Naive thymus-derived CD8-positive, alpha-beta T cell (primary cell): ENCODE measurements around the gene SORD. TPM values are rescaled to one million over a fixed set of nuclear protein-coding genes. Genes with fewer than 3 reads are reported as not detected.
A peak's percentile ranks its signal among the peaks of the same experiment; 100 is the strongest.

Experiments
- ATAC-seq, 2 donors: fragments of 150-1000 bp; cut with Tn5 transposase in 1 of 2; sonication (Bioruptor Pico), chemical (Tn5 transposase) in 1 of 2; 1 replicate in 1 of 2; 2 replicates in 1 of 2; pipeline ENCODE4 v1.10.0; 2021; ENCODE audit warnings: mild to moderate bottlenecking in 2 of 2, moderate library complexity in 2 of 2
- POLR2A ChIA-PET: fragments of 350-600 bp; sonication (Branson Sonifier 250); formaldehyde crosslinking; loops from one replicate; lab custom pipeline; 2021; ENCODE audit warnings: antibody characterized with exemption; lab: Charles Lee
- DNase-seq, 10 donors: peaks; one replicate each; pipeline versions ENCODE4 v3.0.0 to v3.0.0-alpha.2; 2020 to 2022
- H3K27ac Mint-ChIP-seq, 10 donors: one replicate each; pipeline ENCODE4 v1.8.0; 2020 to 2022; ENCODE audit warnings: mild to moderate bottlenecking in 10 of 10, mixed read lengths in 10 of 10, moderate library complexity in 4 of 10, inconsistent platforms in 1 of 10
- H3K27me3 Mint-ChIP-seq, 5 donors: one replicate each; pipeline ENCODE4 v1.8.0; 2021 to 2022; ENCODE audit warnings: mixed read lengths in 5 of 5
- H3K36me3 Mint-ChIP-seq, 3 donors: one replicate each; pipeline ENCODE4 v1.8.0; 2020 to 2022; ENCODE audit warnings: mixed read lengths in 3 of 3, mild to moderate bottlenecking in 2 of 3, inconsistent platforms in 1 of 3
- H3K4me1 Mint-ChIP-seq, 4 donors: one replicate each; pipeline ENCODE4 v1.8.0; 2021 to 2022; ENCODE audit warnings: mixed read lengths in 4 of 4
- H3K4me3 Mint-ChIP-seq, 10 donors: one replicate each; pipeline ENCODE4 v1.8.0; 2020 to 2022; ENCODE audit warnings: mild to moderate bottlenecking in 10 of 10, mixed read lengths in 10 of 10, moderate library complexity in 6 of 10, inconsistent platforms in 1 of 10
- H3K9me3 Mint-ChIP-seq, 9 donors: one replicate each; pipeline ENCODE4 v1.8.0; 2020 to 2022; ENCODE audit warnings: mixed read lengths in 9 of 9, mild to moderate bottlenecking in 3 of 9, inconsistent platforms in 1 of 9, moderate library complexity in 1 of 9
- polyA plus RNA-seq, 3 donors: library from polyadenylated mRNA; unstranded; fragments of 300-500 nt; fragmentation: Illumina TruSeq; gene quantifications; one replicate each; pipeline ENCODE4 v1.2.3, GENCODE V29; 2021
- total RNA-seq, 8 experiments: library from RNA in 2 of 8; stranded (reverse) in 2 of 8; gene quantifications; one replicate each; pipeline ENCODE4 v1.2.3 and lab custom pipeline; 2021 to 2026

Gene SORD
- total and polyA plus RNA-seq, 5 experiments from 2014 or later, result 4.1 to 6.3 (median 5.0) TPM

DNA sequence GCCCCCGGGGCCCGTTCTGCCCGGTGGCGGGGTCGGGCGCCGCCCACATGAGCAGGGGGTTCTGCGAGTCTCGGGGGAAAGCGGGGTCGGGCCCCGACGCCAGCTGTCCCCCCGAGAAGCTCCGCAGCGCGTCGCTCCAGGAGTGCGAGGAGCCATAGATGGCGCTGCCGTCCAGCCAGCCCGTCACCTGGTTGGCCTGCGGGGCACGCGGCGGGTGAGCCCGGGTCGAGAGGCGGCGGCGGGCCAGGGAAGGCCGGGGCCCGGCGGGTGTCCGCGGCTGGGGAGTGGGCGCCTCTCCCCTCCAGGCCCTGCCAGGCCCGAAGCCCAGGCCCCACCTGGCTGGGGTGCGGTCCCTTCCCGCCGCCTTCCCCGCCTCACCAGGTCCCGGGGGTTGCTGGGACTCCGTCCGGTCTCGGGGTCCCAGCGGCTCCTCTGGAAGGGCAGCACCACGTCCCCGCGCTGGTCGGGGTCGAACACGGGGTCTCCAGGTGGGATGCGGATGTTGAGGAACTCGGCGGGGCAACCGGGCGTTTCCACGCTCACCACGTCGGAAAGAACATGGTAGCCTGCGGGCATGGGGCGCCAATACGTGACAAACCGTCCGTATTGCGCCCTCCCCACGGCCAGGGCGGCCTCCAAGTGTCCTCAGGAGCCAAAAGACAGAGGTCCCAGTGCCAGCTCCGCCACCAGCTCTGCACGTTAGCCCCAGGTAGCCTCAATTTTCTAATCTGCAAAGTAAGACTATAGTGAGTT, 88.6 kb downstream of the SORD start:
- Mint-ChIP-seq H3K27ac (peak overlapping the region in 2 of 10 donors; percentile 39 to 43), H3K27me3 (peaks cover 42 to 86% (median 67%) of the 10 kb centered on the region in 5 donors), H3K4me3 (peak overlapping the region in 8 of 10 donors; percentile 45 to 82 (median 66)), H3K4me1 (peaks cover 17 to 48% (median 39%) of the 10 kb centered on the region in 4 donors), H3K36me3 (peaks cover 0 to 2% (median 0%) of the 10 kb centered on the region in 3 donors), H3K9me3 (peaks cover 0 to 2% (median 0%) of the 10 kb centered on the region in 9 donors)
- no peak for DNase-seq
- peak in 1 of 2 donors; percentile 23 for ATAC-seq
- POLR2A ChIA-PET, result no interaction called here

DNA sequence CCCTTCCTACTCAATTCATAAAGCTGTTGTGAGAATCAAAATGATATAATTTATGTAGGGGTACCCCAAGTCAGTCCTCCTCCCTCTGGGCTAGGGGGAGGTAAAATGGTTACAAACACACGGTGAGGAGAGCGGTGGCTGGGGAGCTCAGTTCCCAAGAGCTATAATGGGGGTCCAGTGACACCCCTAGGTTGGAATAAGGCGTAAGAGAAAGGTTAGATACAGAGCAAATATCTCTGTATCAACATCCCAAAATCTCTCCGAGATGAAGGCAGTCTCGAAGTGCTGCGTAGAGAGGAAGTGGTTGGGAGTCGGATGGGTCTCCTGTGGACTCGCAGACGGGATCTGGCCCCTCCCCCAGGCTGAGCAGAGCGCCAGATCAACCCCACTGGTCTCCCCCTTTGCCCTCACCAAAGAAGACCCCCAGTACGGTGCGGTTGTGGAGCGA, 89.2 kb downstream of the SORD start:
- DNase-seq (no peak), ATAC-seq (peak in 1 of 2 donors; percentile 7)
- H3K36me3 Mint-ChIP-seq, result peaks cover 0 to 2% (median 0%) of the 10 kb centered on the region in 3 donors
- peaks cover 40 to 84% (median 66%) of the 10 kb centered on the region in 5 donors for H3K27me3 Mint-ChIP-seq
- POLR2A ChIA-PET, result no interaction called here
- peak overlapping the region; percentile 16 to 82 (median 62) for H3K4me3 Mint-ChIP-seq
- H3K4me1 Mint-ChIP-seq, result peaks cover 19 to 52% (median 44%) of the 10 kb centered on the region in 4 donors
- H3K9me3 Mint-ChIP-seq, result peaks cover 0 to 2% (median 0%) of the 10 kb centered on the region in 9 donors
- H3K27ac Mint-ChIP-seq, result peak overlapping the region in 4 of 10 donors; percentile 14 to 57 (median 41)

GRCh38 chr15:45112591-45113379, 89.8 kb downstream of the SORD start:
- ATAC-seq, result peak; percentile 13 to 27
- H3K27me3 Mint-ChIP-seq, result peaks cover 44 to 88% (median 69%) of the 10 kb centered on the region in 5 donors
- POLR2A ChIA-PET, result no interaction called here
- H3K4me3 Mint-ChIP-seq, result peak overlapping the region; percentile 16 to 82 (median 64)
- H3K9me3 Mint-ChIP-seq, result peaks cover 0 to 2% (median 0%) of the 10 kb centered on the region in 9 donors
- peaks cover 0 to 2% (median 0%) of the 10 kb centered on the region in 3 donors for H3K36me3 Mint-ChIP-seq
- DNase-seq, result peak in 1 of 10 donors; percentile 57
- peaks cover 24 to 58% (median 50%) of the 10 kb centered on the region in 4 donors for H3K4me1 Mint-ChIP-seq
- peak overlapping the region in 1 of 10 donors; percentile 57 for H3K27ac Mint-ChIP-seq

- peaks cover 49 to 92% (median 75%) of the 10 kb centered on the region in 5 donors for H3K27me3 Mint-ChIP-seq
- DNase-seq (no peak), ATAC-seq (no peak)
- peak overlapping the region in 8 of 10 donors; percentile 33 to 78 (median 61) for H3K4me3 Mint-ChIP-seq
- H3K27ac Mint-ChIP-seq, result no peak overlapping the region
- POLR2A ChIA-PET, result no interaction called here
- H3K9me3 Mint-ChIP-seq, result peaks cover 0 to 2% (median 0%) of the 10 kb centered on the region in 9 donors
- H3K36me3 Mint-ChIP-seq, result peaks cover 0 to 2% (median 0%) of the 10 kb centered on the region in 3 donors
- H3K4me1 Mint-ChIP-seq, result peaks cover 27 to 64% (median 55%) of the 10 kb centered on the region in 4 donors
Observed at GRCh38 chr15:45113380-45113990, 90.5 kb downstream of the SORD start.

DNA sequence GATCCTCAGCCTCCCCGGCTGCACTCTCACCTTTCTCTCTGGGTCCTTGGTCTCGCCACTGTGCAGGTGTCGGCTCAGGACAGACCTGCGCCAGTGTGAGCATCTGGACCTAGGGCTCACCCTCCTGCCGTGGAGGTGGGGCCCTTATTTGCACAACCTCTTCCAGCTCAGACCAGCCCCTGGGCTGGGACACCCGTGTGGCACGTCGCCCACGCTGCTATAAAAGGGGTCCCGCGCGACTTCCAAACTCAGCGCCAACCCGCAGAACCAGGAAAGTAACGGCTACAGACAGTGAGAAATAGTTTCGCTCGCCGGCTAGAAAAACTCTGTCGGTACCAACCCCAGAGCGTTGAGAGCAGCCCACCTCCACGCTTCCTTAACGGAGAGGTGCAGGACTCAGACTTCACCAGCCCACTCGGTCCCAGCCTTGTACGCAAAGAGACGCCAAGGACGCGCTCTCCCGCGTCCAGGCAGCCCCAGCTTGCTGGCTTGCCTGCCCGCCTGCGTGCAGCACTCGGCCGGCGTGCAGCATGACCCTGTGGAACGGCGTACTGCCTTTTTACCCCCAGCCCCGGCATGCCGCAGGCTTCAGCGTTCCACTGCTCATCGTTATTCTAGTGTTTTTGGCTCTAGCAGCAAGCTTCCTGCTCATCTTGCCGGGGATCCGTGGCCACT, 91.2 kb downstream of the SORD start, which contains the start of the genes DUOX2 and DUOXA2:
DUOX2 (minus strand) TSS at position 97 of the 675 bp plus-strand sequence. CDS start 761 bp downstream, outside the sequence.
DUOXA2 (plus strand) TSS at position 251 of the 675 bp plus-strand sequence; CDS start at position 531, 280 bp downstream.
- Mint-ChIP-seq H3K27ac (no peak within 1 kb of the TSS), H3K4me1 (peaks cover 27 to 64% (median 55%) of the 10 kb centered on the region in 4 donors), H3K4me3 (peak within 1 kb of the TSS; percentile 33 to 78 (median 56)), H3K36me3 (peaks cover 0 to 2% (median 0%) of the 10 kb centered on the region in 3 donors), H3K27me3 (peaks cover 46 to 90% (median 69%) of the 10 kb centered on the region in 5 donors), H3K9me3 (peaks cover 0 to 2% (median 0%) of the 10 kb centered on the region in 9 donors)
- DNase-seq (no peak), ATAC-seq (no peak)
- POLR2A ChIA-PET, result no interaction called here

- peaks cover 27 to 64% (median 55%) of the 10 kb centered on the region in 4 donors for H3K4me1 Mint-ChIP-seq
- POLR2A ChIA-PET, result no interaction called here
- H3K27me3 Mint-ChIP-seq, result peaks cover 44 to 90% (median 69%) of the 10 kb centered on the region in 5 donors
- H3K9me3 Mint-ChIP-seq, result peaks cover 0 to 2% (median 0%) of the 10 kb centered on the region in 9 donors
- no peak for DNase-seq
- peak overlapping the region in 7 of 10 donors; percentile 36 to 78 (median 61) for H3K4me3 Mint-ChIP-seq
- no peak overlapping the region for H3K27ac Mint-ChIP-seq
- no peak for ATAC-seq
- H3K36me3 Mint-ChIP-seq, result peaks cover 0 to 2% (median 0%) of the 10 kb centered on the region in 3 donors
Observed at GRCh38 chr15:45114751-45115085, 91.7 kb downstream of the SORD start.

- peaks cover 41 to 90% (median 71%) of the 10 kb centered on the region in 5 donors for H3K27me3 Mint-ChIP-seq
- peaks cover 0 to 2% (median 0%) of the 10 kb centered on the region in 9 donors for H3K9me3 Mint-ChIP-seq
- no peak overlapping the region for H3K27ac Mint-ChIP-seq
- H3K36me3 Mint-ChIP-seq, result peaks cover 0 to 2% (median 0%) of the 10 kb centered on the region in 3 donors
- peak overlapping the region in 5 of 10 donors; percentile 13 to 68 (median 30) for H3K4me3 Mint-ChIP-seq
- POLR2A ChIA-PET, result no interaction called here
- peaks cover 27 to 64% (median 54%) of the 10 kb centered on the region in 4 donors for H3K4me1 Mint-ChIP-seq
- ATAC-seq (no peak), DNase-seq (no peak)
Observed at GRCh38 chr15:45115312-45115820, 92.4 kb downstream of the SORD start.

- peaks cover 44 to 86% (median 68%) of the 10 kb centered on the region in 5 donors for H3K27me3 Mint-ChIP-seq
- H3K27ac Mint-ChIP-seq, result no peak overlapping the region
- H3K4me1 Mint-ChIP-seq, result peaks cover 27 to 64% (median 53%) of the 10 kb centered on the region in 4 donors
- DNase-seq (no peak), ATAC-seq (no peak)
- POLR2A ChIA-PET, result no interaction called here
- peak overlapping the region; percentile 52 to 93 (median 80) for H3K4me3 Mint-ChIP-seq
- H3K36me3 Mint-ChIP-seq, result peaks cover 0 to 2% (median 0%) of the 10 kb centered on the region in 3 donors
- H3K9me3 Mint-ChIP-seq, result peaks cover 0 to 2% (median 0%) of the 10 kb centered on the region in 9 donors
Observed at GRCh38 chr15:45116006-45116481, 93.0 kb downstream of the SORD start.

DNA sequence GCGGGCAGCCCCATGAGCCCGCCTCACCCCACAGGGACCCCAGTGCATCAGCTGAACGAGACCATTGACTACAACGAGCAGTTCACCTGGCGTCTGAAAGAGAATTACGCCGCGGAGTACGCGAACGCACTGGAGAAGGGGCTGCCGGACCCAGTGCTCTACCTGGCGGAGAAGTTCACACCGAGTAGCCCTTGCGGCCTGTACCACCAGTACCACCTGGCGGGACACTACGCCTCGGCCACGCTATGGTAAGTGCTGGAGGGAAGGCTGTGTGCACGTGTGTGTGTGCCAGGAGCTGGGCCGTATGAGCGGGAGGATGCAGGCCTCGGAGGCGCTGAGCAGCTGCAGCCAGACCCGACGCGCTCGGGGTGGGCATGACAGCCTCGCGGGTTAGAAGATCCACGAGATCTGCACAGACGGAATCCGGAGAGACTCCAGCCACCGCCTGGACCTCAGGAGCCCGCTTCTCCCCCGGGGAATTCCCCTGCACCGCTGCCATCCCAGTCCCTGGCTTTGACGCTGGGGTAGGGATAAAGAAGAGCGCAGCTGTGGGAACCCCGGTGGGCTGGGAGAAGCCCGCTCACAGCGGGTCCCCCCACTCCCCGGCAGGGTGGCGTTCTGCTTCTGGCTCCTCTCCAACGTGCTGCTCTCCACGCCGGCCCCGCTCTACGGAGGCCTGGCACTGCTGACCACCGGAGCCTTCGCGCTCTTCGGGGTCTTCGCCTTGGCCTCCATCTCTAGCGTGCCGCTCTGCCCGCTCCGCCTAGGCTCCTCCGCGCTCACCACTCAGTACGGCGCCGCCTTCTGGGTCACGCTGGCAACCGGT, 93.7 kb downstream of the SORD start:
- Mint-ChIP-seq H3K4me1 (peaks cover 27 to 63% (median 52%) of the 10 kb centered on the region in 4 donors), H3K9me3 (peaks cover 0 to 2% (median 0%) of the 10 kb centered on the region in 9 donors), H3K27ac (no peak overlapping the region), H3K4me3 (peak overlapping the region; percentile 68 to 93 (median 87)), H3K36me3 (peaks cover 0 to 2% (median 0%) of the 10 kb centered on the region in 3 donors), H3K27me3 (peaks cover 45 to 85% (median 69%) of the 10 kb centered on the region in 5 donors)
- POLR2A ChIA-PET, result no interaction called here
- ATAC-seq (peak in 1 of 2 donors; percentile 22), DNase-seq (peak in 1 of 10 donors; percentile 21)
